Globus pallidus (tissue), 1 donor: Measurements from ENCODE around the gene TTC27.
"Not testable (repeated sequence)": the region's sequence is repeated elsewhere in the genome, so short reads cannot be mapped to it uniquely, and the experiment has no call there.

Experiments
- DNase-seq: peaks from one replicate; pipeline ENCODE4 v3.0.0-alpha.2; 2015; ENCODE audit warnings: low spot score

The TTC27 gene

GRCh38 chr2:32719933-32720716, 92.3 kb downstream of the TTC27 start:
- DNase-seq, result no peak

GRCh38 chr2:32720771-32721170, 92.9 kb downstream of the TTC27 start:
- DNase-seq, result no peak

GRCh38 chr2:32721376-32721775, 93.5 kb downstream of the TTC27 start:
- no peak for DNase-seq

- no peak for DNase-seq
Measured at GRCh38 chr2:32723467-32724079, 95.7 kb downstream of the TTC27 start.

GRCh38 chr2:32726678-32727077, 98.8 kb downstream of the TTC27 start:
- not testable (repeated sequence) for DNase-seq

GRCh38 chr2:32727157-32727556, 99.3 kb downstream of the TTC27 start:
- DNase-seq, result no peak

GRCh38 chr2:32730958-32731357, 103.1 kb downstream of the TTC27 start:
- not testable (repeated sequence) for DNase-seq

- DNase-seq, result no peak
Measured at GRCh38 chr2:32732120-32732519, 104.3 kb downstream of the TTC27 start.

GRCh38 chr2:32732912-32733472, 105.1 kb downstream of the TTC27 start:
- no peak for DNase-seq

- no peak for DNase-seq
Measured at GRCh38 chr2:32735348-32735747, 107.5 kb downstream of the TTC27 start.

- no peak for DNase-seq
Measured at GRCh38 chr2:32738939-32739338, 111.1 kb downstream of the TTC27 start.

GRCh38 chr2:32739664-32740063, 111.8 kb downstream of the TTC27 start:
- no peak for DNase-seq

GRCh38 chr2:32741575-32741974, 113.7 kb downstream of the TTC27 start:
- DNase-seq, result no peak

- DNase-seq, result no peak
Measured at GRCh38 chr2:32742376-32742775, 114.5 kb downstream of the TTC27 start.

GRCh38 chr2:32743480-32744236, 115.8 kb downstream of the TTC27 start:
- DNase-seq, result no peak

- no peak for DNase-seq
Measured at GRCh38 chr2:32745191-32745590, 117.3 kb downstream of the TTC27 start.

- DNase-seq, result no peak
Measured at GRCh38 chr2:32745675-32746074, 117.8 kb downstream of the TTC27 start.

- no peak for DNase-seq
Measured at GRCh38 chr2:32746669-32747068, 118.8 kb downstream of the TTC27 start.

- no peak for DNase-seq
Measured at GRCh38 chr2:32748158-32748557, 120.3 kb downstream of the TTC27 start.

GRCh38 chr2:32750880-32751279, 123.0 kb downstream of the TTC27 start:
- no peak for DNase-seq

GRCh38 chr2:32752205-32752604, 124.4 kb downstream of the TTC27 start:
- DNase-seq, result no peak

- DNase-seq, result no peak
Measured at GRCh38 chr2:32752952-32753351, 125.1 kb downstream of the TTC27 start.

GRCh38 chr2:32754676-32755075, 126.8 kb downstream of the TTC27 start:
- not testable (repeated sequence) for DNase-seq
